IMR-90 (cell line): ENCODE data around the gene LHFPL3. TPM values are rescaled to one million over a fixed set of nuclear protein-coding genes. Genes with fewer than 3 reads are reported as not detected.

Experiments used
- ATAC-seq: fragments of 200-7000 bp; cut with Tn5 transposase; 2 replicates; pipeline ENCODE4 v1.9.1; 2020; ENCODE audit warnings: low read depth, mild to moderate bottlenecking, moderate library complexity
- BruUV-seq: library from RNA; stranded (reverse); fragments of 400-500 nt; replicated peaks from 2 replicates; lab custom pipeline; 2021; lab: Mats Ljungman, UMichigan
- CTCF ChIA-PET: fragments of 300-600 bp; formaldehyde crosslinking; extraction: SDS; loops from one replicate; lab custom pipeline; 2021; ENCODE audit warnings: antibody characterized with exemption; lab: Yijun Ruan, JAX
- POLR2A ChIA-PET: fragments of 300-600 bp; sonication (Branson Sonifier 250); formaldehyde crosslinking; loops from one replicate; lab custom pipeline; 2022; ENCODE audit warnings: antibody characterized with exemption; ENCODE audit not compliant: unreplicated experiment; lab: Charles Lee
- DNase-seq: peaks from one replicate; pipeline ENCODE4 v3.0.0; 2013
- H2AFZ ChIP-seq: replicated peaks from 2 replicates; pipeline ENCODE3; 2013; ENCODE audit warnings: low read length, mild to moderate bottlenecking; ENCODE audit not compliant: poor library complexity
- H2AK5ac ChIP-seq: 2 replicates; pipeline ENCODE4 v1.6.1; 2013; ENCODE audit warnings: low read depth, low read length, inconsistent platforms
- H2AK9ac ChIP-seq: replicated peaks from 2 replicates; pipeline ENCODE3; 2013; ENCODE audit warnings: mild to moderate bottlenecking, low read depth, low read length, moderate library complexity; ENCODE audit not compliant: poor library complexity
- H2BK120ac ChIP-seq: 2 replicates; pipeline ENCODE4 v1.6.1; 2013; ENCODE audit warnings: low read depth, low read length, inconsistent platforms
- H2BK15ac ChIP-seq: 3 replicates; pipeline ENCODE4 v1.6.1; 2013; ENCODE audit warnings: low read depth, low read length, inconsistent platforms
- H2BK20ac ChIP-seq: 2 replicates; pipeline ENCODE4 v1.6.1; 2013; ENCODE audit warnings: low read depth, mild to moderate bottlenecking, inconsistent platforms, low read length, moderate library complexity
- H2BK5ac ChIP-seq: 2 replicates; pipeline ENCODE4 v1.6.1; 2013; ENCODE audit warnings: mild to moderate bottlenecking, low read depth, low read length, inconsistent platforms; ENCODE audit not compliant: poor library complexity, severe bottlenecking
- H3K14ac ChIP-seq: replicated peaks from 2 replicates; pipeline ENCODE4 v1.6.1; 2013; ENCODE audit warnings: low read depth, low read length, inconsistent platforms
- H3K18ac ChIP-seq: 2 replicates; pipeline ENCODE4 v1.6.1; 2013; ENCODE audit warnings: low read depth, low read length, control low read depth
- H3K23ac ChIP-seq: 2 replicates; pipeline ENCODE4 v1.6.1; 2013; ENCODE audit warnings: low read depth, low read length, inconsistent platforms
- H3K27ac ChIP-seq: 2 replicates; pipeline ENCODE4 v1.5.1; 2013; ENCODE audit warnings: mild to moderate bottlenecking, control low read depth, low read length; ENCODE audit not compliant: insufficient read depth
- H3K27me3 ChIP-seq: 2 replicates; pipeline ENCODE4 v1.6.1; 2013; ENCODE audit warnings: low read length; ENCODE audit not compliant: control insufficient read depth, insufficient read depth
- H3K36me3 ChIP-seq: 2 replicates; pipeline ENCODE4 v1.6.1; 2013; ENCODE audit warnings: low read length, mixed read lengths; ENCODE audit not compliant: control insufficient read depth, insufficient read depth
- H3K4ac ChIP-seq: 2 replicates; pipeline ENCODE4 v1.6.1; 2013; ENCODE audit warnings: low read depth, low read length, inconsistent platforms
- H3K4me1 ChIP-seq: 2 replicates; pipeline ENCODE4 v1.6.1; 2013; ENCODE audit warnings: low read length, mixed read lengths; ENCODE audit not compliant: control insufficient read depth, insufficient read depth
- H3K4me2 ChIP-seq: 2 replicates; pipeline ENCODE4 v1.6.1; 2013; ENCODE audit warnings: low read depth, mild to moderate bottlenecking, control low read depth, low read length, moderate library complexity
- H3K4me3 ChIP-seq: 2 replicates; pipeline ENCODE4 v1.5.1; 2013; ENCODE audit warnings: low read depth, mild to moderate bottlenecking, control low read depth, low read length, moderate library complexity; ENCODE audit not compliant: insufficient read depth
- H3K56ac ChIP-seq: 2 replicates; pipeline ENCODE4 v1.6.1; 2013; ENCODE audit warnings: low read length, inconsistent platforms; ENCODE audit not compliant: insufficient read depth; ENCODE audit errors: extremely low read depth
- H3K79me1 ChIP-seq, 2 experiments: 2 replicates each; pipeline ENCODE4 v1.6.1; 2013; ENCODE audit warnings: low read length in 2 of 2, inconsistent platforms in 1 of 2, low read depth in 1 of 2
- H3K9ac ChIP-seq: 2 replicates; pipeline ENCODE4 v1.6.1; 2013; ENCODE audit warnings: low read depth, low read length, control low read depth
- H3K9me1 ChIP-seq: 2 replicates; pipeline ENCODE4 v1.6.1; 2013; ENCODE audit warnings: low read length, inconsistent platforms; ENCODE audit not compliant: insufficient read depth
- H3K9me3 ChIP-seq: 2 replicates; pipeline ENCODE4 v1.6.1; 2013; ENCODE audit warnings: low read length; ENCODE audit not compliant: control insufficient read depth, insufficient read depth
- H4K20me1 ChIP-seq: 2 replicates; pipeline ENCODE4 v1.6.1; 2013; ENCODE audit warnings: low read length, inconsistent platforms; ENCODE audit not compliant: insufficient read depth
- H4K5ac ChIP-seq: 2 replicates; pipeline ENCODE4 v1.6.1; 2013; ENCODE audit warnings: mild to moderate bottlenecking, low read depth, low read length, control low read depth
- H4K8ac ChIP-seq, 2 experiments: 2 replicates each; pipeline ENCODE4 v1.6.1; 2013; ENCODE audit warnings: low read depth in 2 of 2, low read length in 2 of 2, control low read depth in 1 of 2, inconsistent platforms in 1 of 2
- H4K91ac ChIP-seq: 2 replicates; pipeline ENCODE4 v1.6.1; 2013; ENCODE audit warnings: low read depth, low read length, inconsistent platforms; ENCODE audit not compliant: insufficient read depth
- BHLHE40 ChIP-seq: fragments of 150-350 bp; IDR thresholded peaks from 2 replicates; pipeline ENCODE4 v1.6.1; 2016; ENCODE audit warnings: mild to moderate bottlenecking, low read depth, low read length
- CEBPB ChIP-seq: IDR thresholded peaks from 2 replicates; pipeline ENCODE4 v1.6.1; 2012; ENCODE audit warnings: low read depth, low read length, improper control_type of control experiment
- CHD1 ChIP-seq: IDR thresholded peaks from 2 replicates; pipeline ENCODE4 v1.6.1; 2012; ENCODE audit warnings: low read depth, low read length, improper control_type of control experiment
- CTCF ChIP-seq: conservative IDR thresholded peaks from 2 replicates; pipeline ENCODE4 v1.5.1; 2012; ENCODE audit warnings: mild to moderate bottlenecking, low read depth, low read length, improper control_type of control experiment
- ELK1 ChIP-seq: fragments of 150-350 bp; IDR thresholded peaks from 2 replicates; pipeline ENCODE4 v1.6.1; 2016; ENCODE audit warnings: low read depth, mild to moderate bottlenecking, low read length, moderate library complexity, borderline replicate concordance
- FOS ChIP-seq: fragments of 150-350 bp; IDR thresholded peaks from 2 replicates; pipeline ENCODE4 v1.6.1; 2016; ENCODE audit warnings: low read depth, low read length
- MAFK ChIP-seq: IDR thresholded peaks from 2 replicates; pipeline ENCODE4 v1.6.1; 2012; ENCODE audit warnings: low read depth, low read length, improper control_type of control experiment
- MAZ ChIP-seq: IDR thresholded peaks from 2 replicates; pipeline ENCODE4 v1.6.1; 2012; ENCODE audit warnings: low read depth, mild to moderate bottlenecking, low read length, improper control_type of control experiment, moderate library complexity, borderline replicate concordance
- MXI1 ChIP-seq: IDR thresholded peaks from 2 replicates; pipeline ENCODE4 v1.6.1; 2012; ENCODE audit warnings: low read depth, mild to moderate bottlenecking, low read length, moderate library complexity, borderline replicate concordance
- NFE2L2 ChIP-seq: fragments of 150-350 bp; IDR thresholded peaks from 2 replicates; pipeline ENCODE4 v1.6.1; 2016; ENCODE audit warnings: low read depth, mild to moderate bottlenecking, low read length
- POLR2A ChIP-seq: IDR thresholded peaks from 2 replicates; pipeline ENCODE4 v1.6.1; 2012; ENCODE audit warnings: mild to moderate bottlenecking, low read depth, low read length
- RAD21 ChIP-seq: IDR thresholded peaks from 2 replicates; pipeline ENCODE4 v1.6.1; 2012; ENCODE audit warnings: low read length, improper control_type of control experiment
- RCOR1 ChIP-seq: IDR thresholded peaks from 2 replicates; pipeline ENCODE4 v1.6.1; 2012; ENCODE audit warnings: mild to moderate bottlenecking, low read length, improper control_type of control experiment; ENCODE audit not compliant: insufficient replicate concordance
- RFX5 ChIP-seq: IDR thresholded peaks from 2 replicates; pipeline ENCODE4 v1.8.0; 2012; ENCODE audit warnings: low read depth, mild to moderate bottlenecking, low read length, moderate library complexity
- SMC3 ChIP-seq: fragments of 150-350 bp; IDR thresholded peaks from 2 replicates; pipeline ENCODE4 v1.6.1; 2016; ENCODE audit warnings: low read depth, mild to moderate bottlenecking, antibody characterized with exemption, low read length, moderate library complexity
- WGBS, 2 experiments: methylation state at CpG; one replicate each; pipeline versions ENCODE4 v1.1.5 to v1.1.7; 2013; ENCODE audit warnings: missing lambda C conversion rate in 2 of 2; ENCODE audit not compliant: insufficient read length in 1 of 2; ENCODE audit errors: extremely low coverage in 2 of 2; 5-methylcytosine and 5-hydroxymethylcytosine counted together
- dilution Hi-C: fragments of 300-500 bp; cut with HindIII; formaldehyde crosslinking; loops from one replicate; pipeline ENCODE4 v1.14.3; 2018; ENCODE audit warnings: low sequenced_read_pairs; ENCODE audit not compliant: unreplicated experiment
- in situ Hi-C: fragments of 300-500 bp; cut with MboI; formaldehyde crosslinking; loops from 3 replicates; pipeline ENCODE4 v1.14.3; 2019; ENCODE audit warnings: low sequenced_read_pairs, inconsistent platforms, mixed read lengths
- intact Hi-C: fragments of 100-400 bp; cut with micrococcal nuclease; formaldehyde crosslinking; loops from 2 replicates; pipeline ENCODE4 v1.10.0; 2022
- polyA plus RNA-seq, 3 experiments: library from polyadenylated mRNA; depleted of rRNA; stranded (reverse); fragments of >200 nt; gene quantifications; 2 replicates each; pipeline ENCODE4 v1.2.3, GENCODE V29; 2012; ENCODE audit warnings: low replicate concordance in 1 of 3
- total RNA-seq: library from RNA; depleted of rRNA; stranded (reverse); fragments of >200 nt; gene quantifications from 2 replicates; pipeline ENCODE4 v1.2.3, GENCODE V29; 2012
- TF ChIP-seq, protein P1 (sequence below): fragments of 150-350 bp; IDR thresholded peaks from 2 replicates; pipeline ENCODE4 v1.6.1; 2017; ENCODE audit warnings: mild to moderate bottlenecking, antibody characterized with exemption, low read length, low read depth

The LHFPL3 gene
- total and polyA plus RNA-seq, 2 of the 4 experiments (the other 2 are of a cell fraction) = not detected

- H3K79me1 ChIP-seq = no peaks in the 10 kb centered on the region
- BruUV-seq = no TSS peak
- H2BK15ac ChIP-seq = no peak overlapping the region
- ATAC-seq (no peak), DNase-seq (no peak)
- no peak overlapping the region for H3K14ac ChIP-seq
- H2BK20ac ChIP-seq = no peak overlapping the region
- TF ChIP-seq CHD1 (no peak), ELK1 (no peak), SMC3 (no peak), RCOR1 (no peak), CEBPB (no peak), MAFK (no peak), NFE2L2 (no peak), RAD21 (no peak), MXI1 (no peak), CTCF (no peak), FOS (no peak), BHLHE40 (no peak), RFX5 (no peak), MAZ (no peak), POLR2A (no peak)
- TF ChIP-seq, protein P1, sequence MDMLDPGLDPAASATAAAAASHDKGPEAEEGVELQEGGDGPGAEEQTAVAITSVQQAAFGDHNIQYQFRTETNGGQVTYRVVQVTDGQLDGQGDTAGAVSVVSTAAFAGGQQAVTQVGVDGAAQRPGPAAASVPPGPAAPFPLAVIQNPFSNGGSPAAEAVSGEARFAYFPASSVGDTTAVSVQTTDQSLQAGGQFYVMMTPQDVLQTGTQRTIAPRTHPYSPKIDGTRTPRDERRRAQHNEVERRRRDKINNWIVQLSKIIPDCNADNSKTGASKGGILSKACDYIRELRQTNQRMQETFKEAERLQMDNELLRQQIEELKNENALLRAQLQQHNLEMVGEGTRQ = no peak
- no peak overlapping the region for H3K18ac ChIP-seq
- in situ Hi-C loops = no loop called here
- H3K27me3 ChIP-seq = no peaks in the 10 kb centered on the region
- intact Hi-C loops = no loop called here
- no peak overlapping the region for H3K9ac ChIP-seq
- H3K4ac ChIP-seq = no peak overlapping the region
- H3K56ac ChIP-seq = no peak overlapping the region
- no peak overlapping the region for H4K91ac ChIP-seq
- ChIA-PET POLR2A (no interaction called here), CTCF (no interaction called here)
- H2AK5ac ChIP-seq = no peak overlapping the region
- H2AK9ac ChIP-seq = no peak overlapping the region
- H3K23ac ChIP-seq = no peak overlapping the region
- no peaks in the 10 kb centered on the region for H3K4me1 ChIP-seq
- H2BK120ac ChIP-seq = no peak overlapping the region
- H4K20me1 ChIP-seq = no peaks in the 10 kb centered on the region
- no peak overlapping the region for H3K4me3 ChIP-seq
- no peaks in the 10 kb centered on the region for H3K36me3 ChIP-seq
- H4K8ac ChIP-seq = no peak overlapping the region
- H3K9me3 ChIP-seq = no peaks in the 10 kb centered on the region
- H2AFZ ChIP-seq = no peak overlapping the region
- dilution Hi-C loops = no loop called here
- H3K27ac ChIP-seq = no peak overlapping the region
- WGBS, 2 experiments = 0% methylated on average over 1 of the region's 2 CpGs; no CpG with 5 or more reads in 1 of the 2 experiments
- H3K9me1 ChIP-seq = no peaks in the 10 kb centered on the region
- no peak overlapping the region for H4K5ac ChIP-seq
- no peak overlapping the region for H2BK5ac ChIP-seq
- no peak overlapping the region for H3K4me2 ChIP-seq
Observed at GRCh38 chr7:104779888-104780287, 451.5 kb downstream of the LHFPL3 start.
